IPS-15b (cell line): ENCODE measurements around the gene DSG3.
"Not testable (repeated sequence)": the region's sequence is repeated elsewhere in the genome, so short reads cannot be mapped to it uniquely, and the experiment has no call there.

Experiments used
- H3K27me3 ChIP-seq: one replicate; pipeline ENCODE4 v1.6.1; 2013; ENCODE audit warnings: low read length; ENCODE audit not compliant: control insufficient read depth, insufficient read depth
- H3K36me3 ChIP-seq: one replicate; pipeline ENCODE4 v1.6.1; 2013; ENCODE audit warnings: low read length; ENCODE audit not compliant: control insufficient read depth, insufficient read depth
- H3K4me1 ChIP-seq: one replicate; pipeline ENCODE4 v1.6.1; 2013; ENCODE audit warnings: mild to moderate bottlenecking, low read length; ENCODE audit not compliant: control insufficient read depth, insufficient read depth
- H3K4me3 ChIP-seq: one replicate; pipeline ENCODE4 v1.5.1; 2013; ENCODE audit warnings: low read depth, low read length
- H3K9ac ChIP-seq: one replicate; pipeline ENCODE4 v1.6.1; 2013; ENCODE audit warnings: low read depth, mild to moderate bottlenecking, low read length
- H3K9me3 ChIP-seq: one replicate; pipeline ENCODE4 v1.6.1; 2013; ENCODE audit warnings: mild to moderate bottlenecking, low read length; ENCODE audit not compliant: control insufficient read depth, insufficient read depth

Gene DSG3

DNA sequence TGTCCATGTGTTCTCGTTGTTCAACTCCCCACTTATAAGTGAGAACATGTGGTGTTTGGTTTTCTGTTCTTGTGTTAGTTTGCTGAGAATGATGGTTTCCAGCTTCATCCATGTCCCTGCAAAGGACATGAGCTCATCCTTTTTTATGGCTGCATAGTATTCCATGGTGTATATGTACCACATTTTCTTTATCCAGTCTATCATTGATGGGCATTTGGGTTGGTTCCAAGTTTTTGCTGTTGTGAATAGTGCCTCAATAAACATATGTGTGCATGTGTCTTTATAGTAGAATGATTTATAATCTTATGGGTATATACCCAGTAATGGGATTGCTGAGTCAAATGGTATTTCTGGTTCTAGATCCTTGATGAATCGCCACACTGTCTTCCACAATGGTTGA is 59.6 kb downstream of the DSG3 start:
- H3K9me3 ChIP-seq, H3K4me1 ChIP-seq: not testable (repeated sequence)

DNA sequence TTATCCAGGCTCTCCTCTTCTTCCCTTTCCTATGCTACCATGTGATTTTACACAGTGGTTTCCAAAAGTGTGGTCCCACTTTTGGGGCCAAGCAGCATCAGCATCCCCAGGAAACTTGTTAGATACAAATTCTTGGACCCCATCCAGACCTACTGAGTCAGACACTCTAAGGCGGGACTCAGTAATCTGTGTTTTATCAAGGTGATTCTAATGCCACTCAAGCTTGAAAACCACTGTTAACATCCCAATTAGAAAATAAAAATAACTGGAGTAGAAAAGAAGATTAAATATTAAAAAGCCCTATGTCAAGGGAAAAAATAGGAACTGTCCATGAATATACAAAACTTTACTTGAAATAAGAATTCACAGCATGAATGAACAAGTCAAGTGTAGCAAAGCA is 61.2 kb downstream of the DSG3 start:
- Histone ChIP-seq H3K9ac (no peak overlapping the region), H3K36me3 (no peaks in the 10 kb centered on the region), H3K9me3 (no peaks in the 10 kb centered on the region), H3K4me3 (no peak overlapping the region), H3K4me1 (peaks cover 13% of the 10 kb centered on the region), H3K27me3 (no peaks in the 10 kb centered on the region)

More for the DNA sequence above, 59.6 kb downstream of the DSG3 start:
- not testable (repeated sequence) for H3K4me3 ChIP-seq, H3K9ac ChIP-seq, H3K36me3 ChIP-seq, H3K27me3 ChIP-seq

DNA sequence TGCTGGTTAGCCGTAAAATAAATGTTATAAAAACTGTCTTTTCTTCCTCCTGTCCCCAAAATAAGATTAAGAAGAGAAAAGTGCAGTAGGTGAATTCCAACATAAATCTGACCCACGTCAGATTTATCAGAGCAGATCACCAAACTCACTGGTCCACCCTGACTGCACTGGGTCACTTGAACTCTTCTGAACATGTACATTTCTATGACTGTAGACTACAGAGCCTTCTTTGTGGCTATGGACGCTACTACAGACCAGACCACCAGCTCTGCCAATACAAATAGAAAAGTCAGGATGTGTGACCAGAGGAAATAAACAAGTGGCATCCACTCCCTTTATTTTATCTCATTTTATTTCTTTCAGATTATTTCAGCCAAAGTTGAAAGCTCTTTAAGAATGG is 62.0 kb downstream of the DSG3 start:
- Histone ChIP-seq H3K4me1 (peaks cover 13% of the 10 kb centered on the region), H3K27me3 (no peaks in the 10 kb centered on the region), H3K4me3 (no peak overlapping the region), H3K9ac (no peak overlapping the region), H3K9me3 (no peaks in the 10 kb centered on the region), H3K36me3 (no peaks in the 10 kb centered on the region)

DNA sequence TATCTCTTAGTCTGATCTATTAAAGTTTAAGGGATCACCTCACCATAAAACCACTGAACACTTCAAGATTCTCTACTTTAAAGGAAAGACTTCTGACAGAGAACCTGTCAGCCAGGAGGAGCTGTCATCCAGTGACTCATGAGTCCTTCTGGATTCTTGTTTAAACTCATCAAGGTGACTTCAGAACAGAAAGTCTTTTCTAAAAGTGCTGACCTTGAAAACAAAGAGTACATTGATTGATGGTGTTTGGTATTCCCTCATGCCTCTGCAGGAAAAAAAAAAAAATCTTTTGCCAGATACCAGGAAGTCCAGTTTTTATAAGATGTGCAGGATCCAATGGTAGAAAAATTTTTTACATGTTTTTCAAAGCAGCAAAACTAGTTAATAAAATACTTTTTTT is 62.8 kb downstream of the DSG3 start:
- Histone ChIP-seq H3K9ac (no peak overlapping the region), H3K27me3 (no peaks in the 10 kb centered on the region), H3K4me1 (peaks cover 13% of the 10 kb centered on the region), H3K4me3 (no peak overlapping the region), H3K36me3 (no peaks in the 10 kb centered on the region), H3K9me3 (no peaks in the 10 kb centered on the region)

DNA sequence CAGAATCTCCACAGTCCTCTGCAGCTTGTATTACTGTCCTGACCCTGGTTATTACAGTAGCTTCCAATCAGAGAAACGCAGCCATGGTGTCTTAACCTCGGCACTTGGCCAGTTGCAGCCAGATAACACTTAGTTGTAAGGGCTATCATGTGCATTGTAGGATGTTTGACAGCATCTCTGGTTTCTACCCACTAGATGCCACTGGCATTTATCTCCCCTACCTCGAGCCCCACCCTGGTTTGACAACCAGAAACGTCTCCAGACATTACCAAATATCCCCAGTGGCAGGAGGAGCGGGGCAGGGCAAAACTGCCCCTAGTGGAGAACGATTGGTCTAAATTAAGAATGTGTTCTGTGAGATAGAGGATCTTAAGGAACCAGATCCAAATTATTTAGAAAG is 63.6 kb downstream of the DSG3 start:
- no peak overlapping the region for H3K4me3 ChIP-seq

DNA sequence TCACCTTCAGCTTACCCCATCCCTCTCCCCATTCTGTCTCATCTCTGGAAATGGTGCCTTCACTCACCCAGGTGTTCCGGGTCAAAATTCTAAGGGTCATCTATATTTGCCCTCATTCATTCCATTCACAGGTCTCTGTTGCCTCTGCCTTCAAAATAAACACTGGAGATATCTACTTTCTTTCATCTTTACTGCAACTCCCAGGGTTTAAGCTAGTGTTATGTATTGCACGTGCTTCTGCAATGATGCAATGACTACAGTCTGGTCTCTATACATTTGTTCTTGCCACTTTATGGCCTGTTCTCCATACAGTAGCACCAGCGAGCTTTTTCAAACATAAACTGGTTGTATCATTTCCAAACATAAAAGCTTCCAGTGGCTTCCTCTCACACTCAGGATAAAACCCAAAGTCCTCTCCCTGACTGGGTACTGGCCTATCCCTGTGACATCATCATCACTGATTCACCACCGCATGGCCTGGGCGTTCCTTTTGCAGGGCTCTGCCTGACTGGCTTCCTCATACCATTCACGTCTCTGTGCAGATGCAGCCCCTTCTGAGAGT is 64.7 kb downstream of the DSG3 start:
- H3K36me3 ChIP-seq = no peaks in the 10 kb centered on the region
- no peaks in the 10 kb centered on the region for H3K9me3 ChIP-seq
- peaks cover 17% of the 10 kb centered on the region for H3K4me1 ChIP-seq
- H3K4me3 ChIP-seq = no peak overlapping the region
- no peak overlapping the region for H3K9ac ChIP-seq
- H3K27me3 ChIP-seq = no peaks in the 10 kb centered on the region

More for the DNA sequence above, 63.6 kb downstream of the DSG3 start:
- H3K9ac ChIP-seq = no peak overlapping the region
- H3K4me1 ChIP-seq = peaks cover 13% of the 10 kb centered on the region
- no peaks in the 10 kb centered on the region for H3K9me3 ChIP-seq
- H3K27me3 ChIP-seq = no peaks in the 10 kb centered on the region
- H3K36me3 ChIP-seq = no peaks in the 10 kb centered on the region

DNA sequence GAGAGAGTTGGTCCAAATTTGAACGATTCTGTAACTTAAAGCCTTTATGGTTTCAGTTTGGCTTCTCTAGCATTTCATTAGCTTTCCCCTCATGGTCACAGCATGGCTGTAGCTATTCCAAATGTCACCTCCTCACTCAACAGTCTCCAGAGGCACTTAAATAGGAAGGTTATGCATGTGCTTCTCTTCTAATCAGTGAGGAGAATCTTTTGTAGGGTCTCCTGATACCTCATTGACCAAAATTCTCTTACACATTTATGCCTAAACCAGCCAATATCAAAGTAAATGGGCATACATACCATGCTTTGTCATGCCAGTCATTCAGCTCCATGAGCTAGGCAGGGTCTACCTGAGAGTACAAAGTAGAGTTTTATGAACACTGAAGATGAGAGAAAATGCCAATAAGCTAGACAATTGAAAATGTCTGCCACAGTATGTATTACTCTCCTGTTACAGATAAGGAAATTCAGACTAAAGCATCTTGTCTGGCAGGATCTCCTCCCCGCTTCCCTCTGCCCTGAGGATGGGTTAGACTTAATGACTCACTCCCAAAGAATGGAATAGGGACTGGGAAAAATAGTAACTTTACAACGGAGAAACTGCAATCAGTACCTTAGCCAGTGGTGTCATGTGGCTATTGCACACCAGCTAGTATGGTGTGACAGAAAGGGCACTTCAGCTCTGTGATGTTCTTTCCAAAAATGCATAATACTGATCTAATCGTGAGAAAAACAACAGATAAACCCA is 65.8 kb downstream of the DSG3 start:
- Histone ChIP-seq H3K9ac (no peak overlapping the region), H3K36me3 (no peaks in the 10 kb centered on the region), H3K4me3 (no peak overlapping the region), H3K27me3 (no peaks in the 10 kb centered on the region), H3K4me1 (peaks cover 17% of the 10 kb centered on the region), H3K9me3 (no peaks in the 10 kb centered on the region)

DNA sequence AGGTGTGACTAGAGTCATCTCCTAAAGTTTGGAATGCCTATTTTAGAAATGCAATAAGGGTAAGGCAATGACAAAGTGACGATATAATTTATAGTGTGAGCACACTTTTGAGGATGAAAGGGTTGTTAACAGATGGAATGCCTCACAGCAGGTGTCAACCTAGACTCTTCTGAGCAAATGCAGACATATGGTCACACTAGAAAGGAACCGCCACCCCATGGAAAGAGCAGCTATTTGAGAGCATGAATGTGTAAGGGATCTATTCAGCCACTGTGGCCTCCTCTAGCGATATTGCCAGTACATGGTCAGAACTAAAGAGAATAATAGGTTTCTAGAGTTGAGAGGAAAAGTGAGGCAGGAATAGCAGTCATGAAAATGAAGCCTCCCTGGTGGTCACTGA is 68.9 kb downstream of the DSG3 start:
- H3K27me3 ChIP-seq = no peaks in the 10 kb centered on the region
- no peaks in the 10 kb centered on the region for H3K36me3 ChIP-seq

DNA sequence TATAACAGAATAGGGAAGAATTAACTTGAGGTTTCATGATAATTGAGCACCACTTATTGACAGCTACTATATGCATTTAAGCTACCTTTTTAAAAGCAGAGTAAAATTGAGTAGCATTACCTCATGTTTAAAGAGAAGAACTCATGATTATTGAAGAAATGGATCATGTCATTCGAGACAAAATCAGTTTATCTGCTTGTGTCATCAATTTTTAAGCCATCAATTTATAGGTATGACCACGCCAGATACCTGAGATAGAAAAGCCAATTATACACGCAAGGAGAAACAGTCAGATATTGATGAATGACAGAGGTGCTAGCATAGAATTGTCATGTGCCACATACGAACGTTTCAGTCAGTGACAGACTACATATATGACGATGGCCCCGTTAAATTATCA is 78.8 kb downstream of the DSG3 start:
- H3K9ac ChIP-seq = no peak overlapping the region
- no peaks in the 10 kb centered on the region for H3K4me1 ChIP-seq
- H3K9me3 ChIP-seq = no peaks in the 10 kb centered on the region
- no peak overlapping the region for H3K4me3 ChIP-seq
- no peaks in the 10 kb centered on the region for H3K27me3 ChIP-seq
- peaks cover 13% of the 10 kb centered on the region for H3K36me3 ChIP-seq

More for the DNA sequence above, 68.9 kb downstream of the DSG3 start:
- no peaks in the 10 kb centered on the region for H3K9me3 ChIP-seq
- peaks cover 17% of the 10 kb centered on the region for H3K4me1 ChIP-seq
- H3K4me3 ChIP-seq = no peak overlapping the region
- no peak overlapping the region for H3K9ac ChIP-seq
